Activated naive CD4-positive, alpha-beta T cell treated with anti-CD3 and anti-CD28 coated beads, Interleukin-2, amount 50 U/mL, for 72 hours (primary cell): ENCODE results near the gene EMID1. TPM values are rescaled to one million over a fixed set of nuclear protein-coding genes. Genes with fewer than 3 reads are reported as not detected.

Experiments used
- ATAC-seq, 2 donors: fragments of 150-1000 bp; cut with Tn5 transposase; 2 replicates each; pipeline ENCODE4 v1.10.0; 2021; ENCODE audit warnings: mild to moderate bottlenecking in 2 of 2, moderate library complexity in 2 of 2
- DNase-seq, 2 donors: peaks; one replicate each; pipeline ENCODE4 v3.0.0; 2021 to 2022; ENCODE audit warnings: low spot score in 2 of 2
- H3K27ac Mint-ChIP-seq, 2 donors: one replicate each; pipeline ENCODE4 v1.8.0; 2022; ENCODE audit warnings: mild to moderate bottlenecking in 2 of 2, mixed read lengths in 2 of 2
- H3K36me3 Mint-ChIP-seq, 2 donors: one replicate each; pipeline ENCODE4 v1.8.0; 2022; ENCODE audit warnings: mixed read lengths in 2 of 2
- H3K9me3 Mint-ChIP-seq, 2 donors: one replicate each; pipeline ENCODE4 v1.8.0; 2022; ENCODE audit warnings: mixed read lengths in 2 of 2
- total RNA-seq, 2 donors: library from RNA; stranded (reverse); gene quantifications; one replicate each; pipeline ENCODE4 v1.2.3, GENCODE V29; 2022

The EMID1 gene
- under 1 TPM in 1 of 2 donors, not detected in 1; 0.41 TPM for total RNA-seq

DNA sequence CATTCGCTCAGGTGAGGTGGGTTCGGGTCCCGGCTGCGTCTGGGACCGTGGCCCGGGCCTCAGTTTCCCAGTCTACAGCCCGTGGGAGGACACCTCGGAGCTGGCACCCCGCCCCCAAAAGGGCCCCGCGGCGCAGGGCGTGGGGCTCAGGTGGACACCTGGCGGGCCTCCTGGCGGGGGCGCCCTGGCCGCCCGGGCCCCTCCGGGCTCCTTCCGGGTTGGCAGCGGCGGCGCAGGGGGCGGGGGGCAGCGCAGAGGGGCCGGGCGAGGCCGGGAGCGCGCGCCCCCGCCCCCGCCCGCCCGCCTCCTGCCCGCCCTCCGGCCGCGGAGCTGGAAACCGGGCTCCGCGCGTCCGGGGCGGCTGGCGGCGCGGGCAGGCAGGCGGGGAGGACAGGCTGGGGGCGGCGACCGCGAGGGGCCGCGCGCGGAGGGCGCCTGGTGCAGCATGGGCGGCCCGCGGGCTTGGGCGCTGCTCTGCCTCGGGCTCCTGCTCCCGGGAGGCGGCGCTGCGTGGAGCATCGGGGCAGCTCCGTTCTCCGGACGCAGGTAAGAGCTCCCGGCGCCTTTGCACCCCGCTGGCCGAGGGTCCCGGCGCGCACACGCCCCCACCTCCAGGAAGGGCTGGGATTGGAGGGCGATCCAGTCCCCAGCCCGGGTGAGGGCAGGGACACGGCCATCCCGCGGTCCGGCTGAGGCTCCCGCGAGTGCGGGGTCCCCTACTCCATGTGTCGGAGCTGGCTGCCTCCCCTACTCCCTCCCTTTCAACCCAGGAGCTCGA, at the start of gene EMID1:
Gene EMID1 (plus strand): TSS at position 303 of the 778 bp plus-strand sequence. CDS start 143 bp downstream, at position 446.
- ATAC-seq, result peak in 1 of 2 donors; percentile 53
- peak in 1 of 2 donors; percentile 27 for DNase-seq
- Mint-ChIP-seq H3K36me3 (peaks cover 0 to 5% of the 10 kb centered on the region in 2 donors), H3K9me3 (no peaks in the 10 kb centered on the region), H3K27ac (no peak within 1 kb of the TSS)

DNA sequence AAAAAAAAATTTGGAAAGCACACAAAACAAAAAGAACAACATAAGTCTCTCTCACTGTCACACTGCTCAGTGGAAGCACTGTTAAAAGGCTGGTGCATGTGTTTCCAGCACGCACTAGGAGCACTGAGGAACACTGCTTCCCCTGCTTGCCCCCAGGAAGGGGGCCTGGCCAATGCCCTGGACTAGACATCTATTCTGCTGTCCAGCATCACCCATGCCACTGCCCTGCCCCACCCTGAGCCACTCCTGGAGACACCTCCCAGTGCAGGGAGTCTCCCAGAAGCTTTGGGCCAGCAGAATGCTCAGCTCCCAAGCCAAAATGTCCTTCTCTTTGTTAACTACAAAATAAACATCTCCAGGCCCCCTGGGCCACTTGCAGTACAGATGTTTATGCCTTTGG, 49.7 kb upstream of the EMID1 start:
- Mint-ChIP-seq H3K27ac (no peak overlapping the region), H3K36me3 (no peaks in the 10 kb centered on the region), H3K9me3 (no peaks in the 10 kb centered on the region)
- DNase-seq (peak in 1 of 2 donors; percentile 37), ATAC-seq (no peak)

DNA sequence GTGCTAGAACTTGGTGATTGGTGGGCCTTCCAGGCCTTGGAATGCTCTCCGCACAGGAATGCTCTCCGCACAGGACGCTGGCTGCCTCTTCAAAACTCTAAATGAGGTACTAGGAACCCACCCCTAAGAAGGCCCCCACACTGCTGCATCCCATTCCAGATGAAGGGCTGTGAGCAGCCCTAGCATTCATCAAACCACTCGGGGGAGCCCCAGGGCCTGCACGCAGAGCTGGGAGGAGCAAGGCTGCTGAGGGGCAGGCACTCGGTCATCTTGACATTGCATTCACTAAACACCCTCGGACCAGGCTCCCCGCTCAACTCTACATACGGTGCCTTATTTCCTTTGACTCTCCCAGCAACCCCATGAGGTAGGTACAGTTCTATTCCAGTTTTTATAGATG, 49.2 kb upstream of the EMID1 start:
- H3K36me3 Mint-ChIP-seq, result no peaks in the 10 kb centered on the region
- ATAC-seq, result no peak
- no peaks in the 10 kb centered on the region for H3K9me3 Mint-ChIP-seq
- peak in 1 of 2 donors; percentile 18 for DNase-seq
- H3K27ac Mint-ChIP-seq, result no peak overlapping the region

DNA sequence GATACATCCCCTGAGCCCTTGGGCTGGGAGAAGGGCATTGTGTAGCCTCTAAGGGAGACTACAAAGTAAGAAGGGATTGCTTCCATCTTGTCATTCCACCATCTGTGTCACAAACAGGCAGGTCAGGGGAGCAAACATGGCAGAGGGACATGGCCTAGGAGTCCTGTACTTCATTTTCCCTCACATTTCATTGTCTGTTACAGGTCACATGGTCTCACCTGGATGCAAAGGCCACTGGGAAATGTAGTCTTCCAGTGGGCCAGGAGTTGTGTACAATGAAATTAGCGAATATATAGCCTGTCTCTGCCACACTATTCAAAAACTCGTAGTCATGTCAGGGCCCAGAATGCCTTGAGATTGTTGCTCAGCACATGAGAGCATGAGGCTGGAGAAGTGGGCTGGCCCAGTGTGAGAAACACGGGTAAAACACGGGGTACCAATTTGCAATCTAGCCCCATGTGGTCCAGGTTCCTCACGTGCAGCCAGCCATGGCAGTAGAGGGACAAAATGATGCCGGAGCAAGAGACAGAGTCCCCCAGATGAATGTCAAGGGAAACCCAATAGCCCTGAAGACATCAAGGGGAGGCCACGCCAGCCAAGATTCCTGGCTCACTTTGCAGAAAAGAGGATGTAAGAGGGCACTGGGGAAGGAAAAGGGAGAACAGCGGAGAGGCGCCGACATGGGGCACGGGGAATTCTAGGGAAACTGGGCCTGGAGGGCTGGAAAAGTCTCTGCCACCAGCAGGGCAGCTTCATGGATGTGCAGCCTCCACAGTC, 47.7 kb upstream of the EMID1 start:
- Mint-ChIP-seq H3K27ac (no peak overlapping the region), H3K36me3 (no peaks in the 10 kb centered on the region), H3K9me3 (no peaks in the 10 kb centered on the region)
- no peak for DNase-seq
- no peak for ATAC-seq

DNA sequence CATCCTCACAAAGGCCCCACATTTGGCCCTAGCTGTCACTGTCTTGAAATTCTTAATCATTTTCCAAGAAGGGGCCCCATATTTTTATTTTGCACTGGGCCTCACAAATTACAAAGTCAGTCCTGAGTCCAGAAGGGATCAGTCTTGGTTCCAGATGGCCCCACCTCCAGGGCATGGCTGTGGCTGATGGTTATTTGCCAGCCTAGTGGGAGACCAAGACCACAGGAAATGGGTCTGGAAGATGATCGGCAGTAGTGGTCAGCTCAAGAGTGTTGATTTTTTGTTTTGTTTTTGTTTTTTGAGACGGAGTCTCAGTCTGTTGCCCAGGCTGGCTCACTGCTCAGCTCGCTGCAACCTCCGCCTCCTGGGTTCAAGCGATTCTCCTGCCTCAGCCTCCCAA, 47.1 kb upstream of the EMID1 start:
- no peak for ATAC-seq
- Mint-ChIP-seq H3K36me3 (no peaks in the 10 kb centered on the region), H3K9me3 (no peaks in the 10 kb centered on the region), H3K27ac (no peak overlapping the region)
- no peak for DNase-seq

DNA sequence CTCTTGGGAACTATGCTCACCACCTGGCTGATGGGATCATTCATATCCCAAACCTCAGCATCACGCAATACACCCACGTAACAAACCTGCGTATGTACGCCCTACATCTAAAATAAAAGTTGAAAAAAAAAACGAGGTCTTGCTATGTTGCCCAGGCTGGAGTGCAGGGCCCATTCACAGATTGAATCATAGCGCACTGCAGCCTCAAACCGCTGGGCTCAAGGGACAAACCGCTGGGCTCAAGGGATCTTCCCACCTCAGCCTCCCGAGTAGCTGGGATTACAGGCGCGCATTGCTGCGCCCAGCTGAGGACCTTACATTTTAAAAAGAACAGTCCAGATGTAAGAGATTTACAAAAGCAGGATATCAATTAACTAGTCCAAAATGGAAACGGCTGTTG, 41.9 kb upstream of the EMID1 start:
- Mint-ChIP-seq H3K27ac (no peak overlapping the region), H3K36me3 (no peaks in the 10 kb centered on the region), H3K9me3 (no peaks in the 10 kb centered on the region)
- ATAC-seq (no peak), DNase-seq (no peak)

DNA sequence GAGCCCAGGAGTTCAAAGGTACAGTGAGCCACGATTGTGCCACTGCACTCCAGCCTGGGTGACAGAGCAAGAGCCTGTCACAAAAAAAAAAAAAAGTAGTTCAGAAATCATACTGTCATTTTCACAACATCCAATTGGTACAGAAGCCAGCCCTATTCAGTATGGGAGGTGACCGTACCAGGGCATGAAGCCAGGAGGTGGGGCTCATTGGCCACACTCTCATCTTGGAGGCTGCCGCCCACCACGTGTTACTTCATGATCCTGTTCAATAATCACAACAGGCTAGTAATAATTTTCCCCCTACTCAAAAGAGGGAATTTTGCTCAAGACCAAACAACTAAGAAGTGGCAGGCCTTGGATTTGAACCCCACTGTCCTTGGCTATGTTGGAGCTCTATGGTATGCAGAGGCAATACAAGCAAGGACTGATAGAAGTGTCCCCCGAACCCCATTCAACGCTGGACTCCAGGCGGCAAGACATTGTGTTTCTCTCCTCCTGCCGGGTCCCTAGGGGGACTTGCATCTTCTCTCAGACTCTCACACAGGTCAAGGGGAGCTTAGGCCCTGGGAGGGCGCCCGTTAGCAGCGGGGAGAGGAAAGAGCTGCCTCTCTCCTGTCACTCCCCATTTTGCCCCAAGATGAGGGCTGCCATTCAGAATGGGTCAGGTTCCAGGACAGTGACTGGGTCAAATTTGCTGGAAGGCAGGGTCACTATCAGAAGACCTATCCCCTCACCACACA, 40.2 kb upstream of the EMID1 start:
- Mint-ChIP-seq H3K36me3 (no peaks in the 10 kb centered on the region), H3K27ac (no peak overlapping the region), H3K9me3 (no peaks in the 10 kb centered on the region)
- ATAC-seq (no peak), DNase-seq (no peak)

DNA sequence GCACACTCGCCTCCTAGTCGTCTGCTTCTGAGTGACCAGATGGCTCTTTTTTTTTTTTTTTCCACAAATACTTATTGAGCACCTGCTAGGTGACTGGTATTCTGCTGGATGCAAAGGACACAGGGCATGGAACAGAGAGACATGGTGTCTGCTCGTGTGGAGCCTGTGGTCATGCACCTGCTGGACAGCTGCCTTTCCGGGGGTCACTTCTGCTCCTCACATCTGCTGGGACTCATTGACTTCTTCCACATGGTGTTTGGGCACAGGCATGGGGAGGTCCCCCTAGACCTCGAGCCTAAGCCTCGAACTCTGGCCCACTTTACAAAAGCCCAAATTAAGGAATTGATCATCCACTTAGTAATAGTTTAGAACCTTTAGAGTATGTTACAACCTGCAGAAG, 39.5 kb upstream of the EMID1 start:
- DNase-seq (no peak), ATAC-seq (no peak)
- H3K36me3 Mint-ChIP-seq, result no peaks in the 10 kb centered on the region
- no peak overlapping the region for H3K27ac Mint-ChIP-seq
- no peaks in the 10 kb centered on the region for H3K9me3 Mint-ChIP-seq

DNA sequence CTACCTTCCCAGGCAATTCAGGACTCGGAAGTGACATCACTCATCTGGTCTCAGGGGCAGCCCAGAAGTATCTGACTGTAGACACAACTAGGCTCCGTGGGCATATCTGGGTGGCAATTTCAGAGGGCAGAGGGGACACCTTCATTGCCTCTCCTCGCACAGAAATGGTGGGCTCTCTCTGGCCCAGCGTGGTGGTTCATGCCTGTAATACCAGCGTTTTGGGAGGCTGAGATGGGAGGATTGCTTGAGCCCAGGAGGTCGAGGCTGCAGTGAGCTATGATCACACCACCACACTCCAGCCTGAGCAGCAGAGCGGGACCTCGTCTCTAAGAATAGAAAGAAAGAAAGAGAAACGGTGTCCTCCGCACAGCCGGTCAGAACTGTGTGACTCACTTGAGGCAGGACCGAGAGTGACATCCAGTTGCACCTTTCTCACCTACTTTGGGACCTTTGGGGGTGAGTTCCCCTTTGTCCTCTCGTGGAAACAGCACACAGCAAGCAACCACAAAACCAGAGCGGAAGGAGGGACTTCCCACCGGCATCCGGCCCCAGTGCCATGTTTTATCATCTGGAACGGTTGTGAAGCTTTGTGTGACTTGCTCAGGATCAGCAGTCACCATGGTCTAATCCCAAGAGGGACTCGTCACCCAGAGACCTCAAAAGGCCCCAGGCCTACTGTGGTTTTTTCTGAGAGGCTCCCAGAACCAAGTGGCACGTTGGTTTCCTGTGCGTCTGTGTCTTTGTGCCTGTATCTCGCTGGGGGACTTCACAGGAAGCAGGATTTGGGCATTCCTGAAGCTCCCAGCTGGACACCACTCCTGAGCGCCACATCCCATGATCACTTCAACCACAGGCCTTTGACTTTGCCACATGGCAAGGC, 38.4 kb upstream of the EMID1 start:
- ATAC-seq (peak; percentile 91 to 95), DNase-seq (peak; percentile 54 to 92)
- Mint-ChIP-seq H3K27ac (peak overlapping the region in 1 of 2 donors; percentile 14), H3K36me3 (no peaks in the 10 kb centered on the region), H3K9me3 (no peaks in the 10 kb centered on the region)

DNA sequence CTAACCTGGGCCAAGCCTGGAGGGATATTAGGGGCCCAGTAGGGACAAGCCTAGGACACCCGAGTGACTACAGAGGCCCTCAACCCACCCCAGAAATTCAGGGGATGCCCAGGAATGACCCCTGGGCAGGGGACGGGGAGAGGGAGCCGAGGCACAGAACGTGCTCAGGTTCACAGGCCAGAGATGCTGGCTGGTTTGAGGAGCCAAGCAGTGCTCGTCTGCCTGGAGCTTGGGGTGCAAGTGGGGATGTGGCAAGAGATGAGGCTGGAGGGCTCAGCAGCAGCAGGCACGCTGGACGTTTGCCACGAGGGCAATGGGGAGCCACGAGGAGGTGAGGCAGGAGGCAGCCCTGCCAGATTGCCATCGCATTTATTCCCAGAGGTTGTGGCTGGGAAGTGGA, 34.0 kb upstream of the EMID1 start:
- Mint-ChIP-seq H3K9me3 (peaks cover 17 to 18% of the 10 kb centered on the region in 2 donors), H3K27ac (no peak overlapping the region), H3K36me3 (peaks cover 19% of the 10 kb centered on the region in 2 donors)
- ATAC-seq (no peak), DNase-seq (no peak)

DNA sequence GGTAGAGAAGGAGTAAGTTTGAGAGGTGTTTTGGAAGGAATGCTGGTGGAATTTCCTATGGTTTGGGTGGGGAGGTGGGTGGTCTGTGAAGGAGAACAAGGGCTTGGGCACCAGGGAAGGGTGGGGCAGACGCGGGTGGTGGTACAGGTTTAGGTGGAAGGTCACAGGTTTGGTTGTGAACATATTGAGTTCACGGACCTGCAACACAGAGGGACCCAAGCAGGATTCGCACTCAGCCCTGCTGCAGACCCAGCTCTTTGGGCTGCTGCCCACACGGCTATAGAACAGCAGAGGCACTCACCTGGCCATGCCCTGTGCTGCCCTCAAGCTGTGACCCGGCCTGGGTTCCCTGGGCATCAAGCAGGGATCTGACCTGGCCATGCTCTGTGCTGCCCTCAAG, 33.5 kb upstream of the EMID1 start:
- Mint-ChIP-seq H3K36me3 (peaks cover 19% of the 10 kb centered on the region in 2 donors), H3K9me3 (peaks cover 18 to 19% of the 10 kb centered on the region in 2 donors)

DNA sequence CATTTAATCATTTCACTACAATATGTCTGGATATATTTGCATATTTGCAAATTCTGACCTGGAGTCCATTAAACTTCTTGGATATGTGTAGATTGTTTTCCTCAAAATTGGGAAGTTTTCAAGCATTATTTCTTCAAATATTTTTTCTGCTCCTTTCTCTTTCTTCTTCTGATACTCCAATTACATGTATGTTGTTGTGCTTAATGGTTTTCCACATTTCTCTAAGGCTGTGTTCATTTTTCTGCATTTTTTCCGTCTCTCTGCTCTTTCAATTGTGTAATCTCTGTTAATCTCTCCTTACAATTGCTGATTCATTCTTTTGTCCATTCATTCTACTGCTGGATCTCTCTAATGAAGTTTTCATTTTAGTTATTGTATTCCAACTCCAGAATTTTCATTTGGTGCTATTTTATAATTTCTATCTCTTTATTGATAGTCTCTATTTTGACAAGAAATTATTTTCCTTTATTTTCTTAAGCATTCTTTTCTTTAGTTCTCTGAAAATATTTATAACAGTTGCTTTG, 30.3 kb upstream of the EMID1 start:
- ATAC-seq, result no peak
- Mint-ChIP-seq H3K36me3 (peaks cover 19% of the 10 kb centered on the region in 2 donors), H3K27ac (no peak overlapping the region), H3K9me3 (peaks cover 18 to 19% of the 10 kb centered on the region in 2 donors)
- DNase-seq, result no peak

More for the DNA sequence above, 33.5 kb upstream of the EMID1 start:
- DNase-seq, result no peak
- no peak for ATAC-seq
- no peak overlapping the region for H3K27ac Mint-ChIP-seq

DNA sequence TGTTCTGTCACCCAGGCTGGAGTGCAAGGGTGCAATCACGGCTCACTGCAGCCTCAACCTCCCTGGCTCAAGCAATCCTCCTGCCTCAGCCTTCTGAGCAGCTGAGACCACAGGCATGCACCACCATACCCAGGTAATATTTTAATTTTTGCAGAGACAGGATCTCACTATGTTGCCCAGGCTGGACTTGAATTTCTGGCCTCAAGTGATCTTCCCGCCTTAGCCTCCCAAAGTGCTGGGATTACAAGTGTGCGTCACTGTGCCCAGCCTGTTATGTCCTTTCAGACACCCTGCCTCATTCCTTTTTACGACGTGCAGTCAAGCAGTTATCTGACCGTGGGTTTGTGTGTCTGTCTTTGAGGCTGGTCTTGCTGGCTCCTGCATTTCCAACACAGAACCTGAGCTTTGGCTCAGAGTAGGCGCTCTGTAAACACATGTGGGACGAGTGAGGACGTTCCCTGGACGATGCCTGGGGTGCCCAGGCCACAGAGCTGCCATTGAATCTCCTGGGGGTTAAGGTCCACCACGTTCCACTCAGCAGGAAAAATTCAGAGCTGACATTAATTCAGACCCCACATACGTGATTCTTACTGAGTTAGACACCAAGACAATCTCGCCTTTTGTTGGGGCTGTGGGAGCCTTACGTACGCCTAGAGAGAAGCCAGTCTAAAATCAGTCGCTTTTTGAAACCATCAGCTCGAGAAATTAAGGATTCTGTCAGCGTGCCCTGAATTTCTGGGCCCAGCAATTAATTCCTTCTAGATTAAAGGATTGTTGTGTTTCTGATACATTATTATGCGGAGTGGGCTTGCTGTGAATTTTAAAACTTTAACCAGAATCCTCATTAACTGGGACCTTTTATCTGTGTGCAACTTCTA, 21.5 kb upstream of the EMID1 start:
- no peaks in the 10 kb centered on the region for H3K9me3 Mint-ChIP-seq
- H3K27ac Mint-ChIP-seq, result no peak overlapping the region
- ATAC-seq, result no peak
- no peak for DNase-seq
- no peaks in the 10 kb centered on the region for H3K36me3 Mint-ChIP-seq

DNA sequence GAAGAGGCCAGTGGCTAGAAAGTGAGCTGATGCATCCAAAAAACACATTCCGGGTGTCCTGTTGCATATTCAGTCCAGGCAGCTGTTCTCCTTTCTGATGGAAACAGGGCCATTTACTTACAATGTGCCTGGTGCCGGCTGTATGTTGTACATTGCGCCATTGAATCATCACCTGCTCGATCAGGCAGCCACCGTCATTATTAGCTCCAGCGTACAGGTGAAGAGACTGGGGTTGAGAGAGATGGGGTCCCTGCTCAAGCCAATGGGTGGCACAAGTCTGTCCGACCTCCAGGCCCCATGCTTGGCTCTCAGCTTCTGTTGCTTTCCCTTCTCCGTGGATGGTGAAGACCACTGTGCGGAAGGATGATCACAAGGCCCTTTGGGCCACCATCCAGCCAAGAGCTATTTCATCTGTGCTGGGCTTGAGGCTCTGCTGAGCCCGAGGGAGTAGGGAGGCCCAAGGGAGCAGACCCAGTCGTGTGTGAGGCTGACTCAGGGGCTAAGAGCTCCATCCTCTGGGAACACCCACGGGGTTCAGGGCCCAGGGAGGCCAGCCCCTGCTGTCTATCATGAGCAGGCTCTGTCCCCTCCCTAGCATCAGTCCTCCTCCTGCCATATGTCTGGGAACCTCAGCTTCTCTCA, 20.7 kb upstream of the EMID1 start:
- H3K27ac Mint-ChIP-seq, result no peak overlapping the region
- H3K9me3 Mint-ChIP-seq, result no peaks in the 10 kb centered on the region
- ATAC-seq (no peak), DNase-seq (no peak)
- no peaks in the 10 kb centered on the region for H3K36me3 Mint-ChIP-seq

DNA sequence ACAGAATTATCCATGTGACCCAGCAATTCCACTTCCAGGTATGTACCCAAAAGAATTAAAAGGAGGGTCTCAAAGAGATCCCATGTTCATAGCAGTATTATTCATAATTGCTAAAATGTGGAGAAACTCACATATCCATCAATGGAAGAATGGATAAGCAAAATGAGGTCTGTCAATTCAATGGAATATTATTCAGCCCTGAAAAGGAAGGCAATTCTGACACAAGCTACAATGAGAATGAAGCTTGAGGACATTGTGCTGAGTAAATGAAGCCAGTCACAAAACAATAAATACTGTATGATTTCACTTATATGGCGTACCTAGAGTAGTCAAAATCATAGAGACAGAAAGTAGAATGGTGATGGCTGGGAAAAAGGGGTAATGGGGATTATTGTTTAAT, 19.4 kb upstream of the EMID1 start:
- ATAC-seq (no peak), DNase-seq (no peak)
- Mint-ChIP-seq H3K27ac (no peak overlapping the region), H3K36me3 (no peaks in the 10 kb centered on the region), H3K9me3 (no peaks in the 10 kb centered on the region)
